Naive thymus-derived CD4-positive, alpha-beta T cell (primary cell): Measurements from ENCODE around the gene DEPDC7. TPM values are rescaled to one million over a fixed set of nuclear protein-coding genes. Genes with fewer than 3 reads are reported as not detected.

Source experiments
- ATAC-seq: fragments of 150-1000 bp; cut with Tn5 transposase; 2 replicates; pipeline ENCODE4 v1.10.0; 2021; ENCODE audit warnings: mild to moderate bottlenecking, moderate library complexity
- CTCF ChIA-PET: fragments of 350-600 bp; sonication (Branson Sonifier 250); formaldehyde crosslinking; loops from one replicate; lab custom pipeline; 2021; ENCODE audit warnings: antibody characterized with exemption; lab: Charles Lee
- POLR2A ChIA-PET: fragments of 350-600 bp; sonication (Branson Sonifier 250); formaldehyde crosslinking; loops from one replicate; lab custom pipeline; 2021; ENCODE audit warnings: antibody characterized with exemption, inconsistent platforms; lab: Charles Lee
- DNase-seq, 9 donors: peaks; one replicate each; pipeline versions ENCODE4 v3.0.0 to v3.0.0-alpha.2; 2020 to 2022; ENCODE audit warnings: mixed read lengths in 1 of 9
- H3K27ac ChIP-seq: one replicate; pipeline ENCODE4 v1.7.0; 2013; ENCODE audit warnings: mild to moderate bottlenecking, low read depth, low read length, moderate library complexity
- H3K27me3 ChIP-seq, 2 donors: one replicate each; pipeline ENCODE4 v1.7.0; 2013; ENCODE audit warnings: low read length in 2 of 2, mild to moderate bottlenecking in 2 of 2, moderate library complexity in 2 of 2; ENCODE audit not compliant: control insufficient read depth in 2 of 2, insufficient read depth in 2 of 2
- H3K36me3 ChIP-seq, 3 experiments: 1 replicate in 2 of 3; 2 replicates in 1 of 3; pipeline ENCODE4 v1.7.0; 2013; ENCODE audit warnings: low read length in 3 of 3, mild to moderate bottlenecking in 3 of 3, moderate library complexity in 1 of 3; ENCODE audit not compliant: insufficient read depth in 3 of 3, control insufficient read depth in 2 of 3
- H3K4me1 ChIP-seq, 2 donors: one replicate each; pipeline ENCODE4 v1.7.0; 2013; ENCODE audit warnings: low read length in 2 of 2, mild to moderate bottlenecking in 2 of 2, moderate library complexity in 1 of 2; ENCODE audit not compliant: control insufficient read depth in 2 of 2, insufficient read depth in 2 of 2
- H3K4me3 ChIP-seq: 2 replicates; pipeline ENCODE4 v1.7.0; 2013; ENCODE audit warnings: mild to moderate bottlenecking, low read length
- H3K9me3 ChIP-seq, 3 experiments: 1 replicate in 2 of 3; 2 replicates in 1 of 3; pipeline ENCODE4 v1.7.0; 2013; ENCODE audit warnings: low read length in 3 of 3; ENCODE audit not compliant: control insufficient read depth in 2 of 3
- H3K27ac Mint-ChIP-seq, 9 donors: one replicate each; pipeline ENCODE4 v1.8.0; 2020 to 2022; ENCODE audit warnings: mixed read lengths in 9 of 9, mild to moderate bottlenecking in 8 of 9, moderate library complexity in 5 of 9, inconsistent platforms in 2 of 9
- H3K27me3 Mint-ChIP-seq, 5 donors: one replicate each; pipeline ENCODE4 v1.8.0; 2021 to 2022; ENCODE audit warnings: mixed read lengths in 5 of 5, mild to moderate bottlenecking in 1 of 5
- H3K36me3 Mint-ChIP-seq, 5 donors: one replicate each; pipeline ENCODE4 v1.8.0; 2020 to 2022; ENCODE audit warnings: mixed read lengths in 5 of 5, mild to moderate bottlenecking in 3 of 5, inconsistent platforms in 1 of 5
- H3K4me1 Mint-ChIP-seq, 7 donors: one replicate each; pipeline ENCODE4 v1.8.0; 2020 to 2022; ENCODE audit warnings: mixed read lengths in 7 of 7, mild to moderate bottlenecking in 3 of 7, inconsistent platforms in 1 of 7
- H3K4me3 Mint-ChIP-seq, 10 donors: one replicate each; pipeline ENCODE4 v1.8.0; 2020 to 2022; ENCODE audit warnings: mild to moderate bottlenecking in 10 of 10, mixed read lengths in 10 of 10, moderate library complexity in 6 of 10, inconsistent platforms in 2 of 10
- H3K9me3 Mint-ChIP-seq, 11 donors: one replicate each; pipeline ENCODE4 v1.8.0; 2020 to 2022; ENCODE audit warnings: mixed read lengths in 11 of 11, mild to moderate bottlenecking in 4 of 11, inconsistent platforms in 1 of 11, moderate library complexity in 1 of 11
- intact Hi-C, 2 donors: fragments of 100-400 bp; cut with micrococcal nuclease; formaldehyde crosslinking; loops; one replicate each; pipeline ENCODE4 v1.15.1; 2023
- polyA plus RNA-seq, 2 donors: library from polyadenylated mRNA; unstranded; fragments of 300-500 nt; fragmentation: Illumina TruSeq; gene quantifications; one replicate each; pipeline ENCODE4 v1.2.3, GENCODE V29; 2021
- total RNA-seq, 6 experiments: library from RNA in 5 of 6; stranded (reverse) in 5 of 6; gene quantifications; 1 replicate in 5 of 6; 2 replicates in 1 of 6; pipeline ENCODE4 v1.2.3 and lab custom pipeline; 2021 to 2026

The DEPDC7 gene
- total and polyA plus RNA-seq, 7 experiments from 2014 or later: 0.65 to 9.6 (median 3.2) TPM

- H3K27ac ChIP-seq: no peak overlapping the region
- no peaks in the 10 kb centered on the region for H3K9me3 ChIP-seq
- intact Hi-C loops: loop anchor here (5.0 to 10.0 kb wide), 3 partner anchors 35 to 1037 kb away; partner anchors contain the start of genes CAPRIN1 (in 1 of the 2) and EIF3M (in 1 of the 2)
- no peaks in the 10 kb centered on the region for H3K36me3 ChIP-seq
- peaks cover 0 to 7% of the 10 kb centered on the region in 2 donors for H3K27me3 ChIP-seq
- DNase-seq (no peak), ATAC-seq (no peak)
- Mint-ChIP-seq H3K9me3 (no peaks in the 10 kb centered on the region), H3K27me3 (peaks cover 0 to 76% (median 5%) of the 10 kb centered on the region in 5 donors), H3K36me3 (peaks cover 0 to 3% (median 0%) of the 10 kb centered on the region in 5 donors), H3K4me1 (peaks cover 7 to 73% (median 60%) of the 10 kb centered on the region in 7 donors), H3K4me3 (peak overlapping the region in 7 of 10 donors; percentile 0 to 91 (median 83)), H3K27ac (peak overlapping the region in 2 of 9 donors; percentile 12 to 62)
- ChIA-PET POLR2A (interaction anchor here (0.9 kb wide), 1 partner anchor 21 kb away, joined by 3 read pairs; no protein-coding TSS in a partner anchor), CTCF (no interaction called here)
- no peak overlapping the region for H3K4me3 ChIP-seq
- H3K4me1 ChIP-seq: peaks cover 1 to 17% of the 10 kb centered on the region in 2 donors
Measured at GRCh38 chr11:33017478-33017877, 1.8 kb downstream of the DEPDC7 start.

DNA sequence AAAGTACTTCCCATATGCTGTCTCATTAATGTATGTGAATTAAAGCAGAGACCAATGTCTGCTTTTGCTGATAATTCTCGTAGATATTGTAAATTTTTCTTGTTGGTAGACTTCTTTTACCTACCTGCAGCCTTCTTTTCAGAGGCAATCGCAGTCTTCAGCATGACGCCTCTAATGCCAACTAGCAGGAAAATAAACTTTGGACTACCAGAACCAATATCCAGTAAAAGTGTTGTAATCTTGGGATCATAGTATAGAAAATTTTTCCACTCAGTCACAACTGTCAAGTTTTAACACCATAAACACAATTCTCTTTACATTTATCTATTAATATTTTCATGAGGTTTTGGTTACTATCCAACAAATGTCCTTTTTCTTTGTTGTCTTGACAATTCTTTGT, 2.3 kb downstream of the DEPDC7 start:
- Histone ChIP-seq H3K27me3 (peaks cover 0 to 7% of the 10 kb centered on the region in 2 donors), H3K36me3 (no peaks in the 10 kb centered on the region), H3K4me3 (no peak overlapping the region), H3K27ac (no peak overlapping the region), H3K9me3 (no peaks in the 10 kb centered on the region), H3K4me1 (peaks cover 0 to 13% of the 10 kb centered on the region in 2 donors)
- peaks cover 4 to 68% (median 57%) of the 10 kb centered on the region in 7 donors for H3K4me1 Mint-ChIP-seq
- ChIA-PET CTCF (no interaction called here), POLR2A (interaction anchor here (0.9 kb wide), 1 partner anchor 21 kb away, joined by 3 read pairs; no protein-coding TSS in a partner anchor)
- H3K27me3 Mint-ChIP-seq: peaks cover 0 to 74% (median 5%) of the 10 kb centered on the region in 5 donors
- H3K36me3 Mint-ChIP-seq: peaks cover 0 to 3% (median 0%) of the 10 kb centered on the region in 5 donors
- DNase-seq: no peak
- H3K4me3 Mint-ChIP-seq: peak overlapping the region in 5 of 10 donors; percentile 25 to 91 (median 83)
- H3K27ac Mint-ChIP-seq: peak overlapping the region in 1 of 9 donors; percentile 12
- no peaks in the 10 kb centered on the region for H3K9me3 Mint-ChIP-seq
- no peak for ATAC-seq
- intact Hi-C loops: loop anchor here (5.0 to 10.0 kb wide), 3 partner anchors 34 to 1037 kb away; partner anchors contain the start of genes CAPRIN1 (in 1 of the 2) and EIF3M (in 1 of the 2)

DNA sequence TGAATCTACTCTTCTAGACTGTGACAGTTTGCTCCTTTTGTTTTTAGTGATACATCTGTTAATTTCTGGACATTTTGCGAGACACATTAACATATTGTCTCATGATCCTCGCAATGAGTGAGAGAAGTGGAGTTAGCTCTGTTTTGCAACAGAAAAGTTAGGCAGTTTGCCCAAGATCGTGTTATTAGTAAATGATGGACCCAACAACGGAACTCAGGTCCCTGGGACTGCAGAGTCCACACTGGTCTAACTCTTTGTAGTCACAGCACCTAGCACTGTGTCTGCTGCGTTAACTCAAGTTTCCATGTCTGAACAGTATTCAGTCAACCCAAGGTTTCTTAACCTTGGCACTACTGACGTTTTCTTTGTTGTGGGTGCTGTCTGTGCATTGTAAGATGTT, 3.2 kb downstream of the DEPDC7 start:
- ATAC-seq (no peak), DNase-seq (no peak)
- peaks cover 0 to 65% (median 5%) of the 10 kb centered on the region in 5 donors for H3K27me3 Mint-ChIP-seq
- no peak overlapping the region for H3K4me3 ChIP-seq
- intact Hi-C loops: loop anchor here (5.0 to 10.0 kb wide), 3 partner anchors 33 to 1036 kb away; partner anchors contain the start of genes CAPRIN1 (in 1 of the 2) and EIF3M (in 1 of the 2)
- H3K9me3 ChIP-seq: no peaks in the 10 kb centered on the region
- H3K36me3 ChIP-seq: no peaks in the 10 kb centered on the region
- peaks cover 4 to 60% (median 50%) of the 10 kb centered on the region in 7 donors for H3K4me1 Mint-ChIP-seq
- CTCF ChIA-PET: no interaction called here
- peak overlapping the region in 2 of 9 donors; percentile 16 to 52 for H3K27ac Mint-ChIP-seq
- peaks cover 0 to 7% of the 10 kb centered on the region in 2 donors for H3K27me3 ChIP-seq
- H3K4me1 ChIP-seq: peaks cover 0 to 13% of the 10 kb centered on the region in 2 donors
- H3K4me3 Mint-ChIP-seq: no peak overlapping the region
- no peaks in the 10 kb centered on the region for H3K9me3 Mint-ChIP-seq
- H3K36me3 Mint-ChIP-seq: peaks cover 0 to 3% (median 0%) of the 10 kb centered on the region in 5 donors
- H3K27ac ChIP-seq: no peak overlapping the region
- POLR2A ChIA-PET: no interaction called here

DNA sequence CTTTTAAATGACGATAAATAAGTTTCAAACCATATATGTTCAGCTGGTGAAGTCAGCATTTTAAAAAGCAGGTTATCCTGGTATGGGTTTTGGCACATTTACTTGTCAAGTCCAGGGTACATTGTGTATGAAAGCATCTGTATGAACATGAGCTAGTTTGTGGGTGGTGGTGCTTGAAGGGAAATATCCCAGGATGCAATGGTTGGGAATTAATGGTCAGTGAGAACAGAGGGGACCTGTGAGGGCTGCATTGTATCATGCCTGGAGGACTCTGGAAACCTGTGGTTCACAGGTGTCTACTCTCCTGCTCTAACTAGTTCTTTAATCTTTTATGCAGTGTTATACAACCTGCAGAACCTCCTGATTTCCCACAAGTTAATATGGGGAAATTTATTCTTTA, 5.8 kb downstream of the DEPDC7 start:
- POLR2A ChIA-PET: interaction anchor here (1.7 to 2.7 kb wide), 3 partner anchors 9 to 17 kb away, joined by 10 to 19 read pairs (median 16); partner anchors contain the start of gene TCP11L1
- peak overlapping the region in 6 of 9 donors; percentile 1 to 37 (median 8) for H3K27ac Mint-ChIP-seq

DNA sequence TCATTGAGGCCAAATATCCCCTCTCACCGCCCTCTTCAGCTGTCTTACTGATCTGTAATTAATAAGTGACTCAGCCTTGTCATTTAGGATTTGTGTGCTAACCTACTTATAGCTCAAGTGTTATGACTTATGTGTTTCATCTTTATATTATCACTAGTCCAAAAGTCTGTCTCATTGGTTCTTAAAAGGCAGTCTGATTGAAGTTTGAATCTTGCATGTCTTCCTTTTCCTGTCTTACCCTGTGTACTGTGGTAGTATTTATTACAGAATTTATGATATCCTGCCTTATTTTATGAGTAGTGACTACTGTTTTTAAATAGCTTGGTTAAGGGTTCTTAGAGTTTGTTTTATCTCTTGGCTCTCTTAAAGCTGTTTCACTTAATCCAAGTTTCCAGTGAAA, 6.3 kb downstream of the DEPDC7 start:
- peaks cover 0 to 3% (median 0%) of the 10 kb centered on the region in 5 donors for H3K36me3 Mint-ChIP-seq
- intact Hi-C loops: loop anchor here in 1 of 2 donors (1.0 kb wide), 1 partner anchor 11 kb away; no protein-coding TSS in a partner anchor
- H3K4me3 Mint-ChIP-seq: peak overlapping the region in 5 of 10 donors; percentile 13 to 64 (median 32)
- Histone ChIP-seq H3K9me3 (no peaks in the 10 kb centered on the region), H3K27ac (no peak overlapping the region), H3K4me3 (no peak overlapping the region), H3K27me3 (peaks cover 0 to 5% of the 10 kb centered on the region in 2 donors), H3K36me3 (no peaks in the 10 kb centered on the region), H3K4me1 (peaks cover 0 to 8% of the 10 kb centered on the region in 2 donors)
- H3K4me1 Mint-ChIP-seq: peaks cover 0 to 43% (median 36%) of the 10 kb centered on the region in 7 donors
- ChIA-PET POLR2A (interaction anchor here (0.9 to 2.7 kb wide), 4 partner anchors 10 to 17 kb away, joined by 3 to 19 read pairs (median 13); partner anchors contain the start of gene TCP11L1), CTCF (interaction anchor here (0.7 to 1.2 kb wide), 4 partner anchors 43 to 138 kb away, joined by 3 to 4 read pairs (median 4); no protein-coding TSS in a partner anchor)
- peak in 4 of 9 donors; percentile 20 to 26 (median 22) for DNase-seq
- ATAC-seq: peak; percentile 34
- peak overlapping the region in 5 of 9 donors; percentile 1 to 37 (median 13) for H3K27ac Mint-ChIP-seq
- H3K27me3 Mint-ChIP-seq: peaks cover 0 to 49% (median 1%) of the 10 kb centered on the region in 5 donors
- H3K9me3 Mint-ChIP-seq: no peaks in the 10 kb centered on the region

More for the DNA sequence above, 5.8 kb downstream of the DEPDC7 start:
- H3K4me3 ChIP-seq: no peak overlapping the region
- Mint-ChIP-seq H3K4me3 (peak overlapping the region in 5 of 10 donors; percentile 5 to 64 (median 13)), H3K9me3 (no peaks in the 10 kb centered on the region), H3K36me3 (peaks cover 0 to 3% (median 0%) of the 10 kb centered on the region in 5 donors), H3K27me3 (peaks cover 0 to 50% (median 3%) of the 10 kb centered on the region in 5 donors), H3K4me1 (peaks cover under 1 to 47% (median 40%) of the 10 kb centered on the region in 7 donors)
- H3K27ac ChIP-seq: no peak overlapping the region
- intact Hi-C loops: no loop called here
- peaks cover 0 to 7% of the 10 kb centered on the region in 2 donors for H3K27me3 ChIP-seq
- H3K9me3 ChIP-seq: no peaks in the 10 kb centered on the region
- CTCF ChIA-PET: interaction anchor here (0.7 to 1.2 kb wide), 3 partner anchors 43 to 139 kb away, joined by 3 to 4 read pairs (median 4); no protein-coding TSS in a partner anchor
- H3K4me1 ChIP-seq: peaks cover 0 to 9% of the 10 kb centered on the region in 2 donors
- DNase-seq (no peak), ATAC-seq (no peak)
- no peaks in the 10 kb centered on the region for H3K36me3 ChIP-seq

DNA sequence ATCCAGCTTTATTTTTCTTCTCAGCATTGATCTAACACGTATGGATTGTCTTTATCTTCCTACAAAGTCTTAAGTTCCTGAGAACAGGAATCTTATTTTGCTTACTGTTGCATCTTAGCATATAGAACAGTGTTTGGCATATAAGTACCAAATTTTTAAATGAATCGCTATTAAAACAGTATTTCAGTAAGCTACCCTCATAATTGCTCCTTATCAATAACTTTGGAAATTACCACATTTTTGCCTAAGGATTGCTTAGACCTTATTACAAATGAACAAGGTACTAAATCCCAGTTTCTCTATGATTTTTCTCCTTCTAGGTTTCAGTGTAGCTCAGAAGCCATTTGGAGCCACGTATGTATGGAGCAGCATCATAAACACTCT, 9.7 kb downstream of the DEPDC7 start:
- no peaks in the 10 kb centered on the region for H3K9me3 Mint-ChIP-seq
- no peak for ATAC-seq
- POLR2A ChIA-PET: interaction anchor here (0.6 to 3.0 kb wide), 4 partner anchors 9 to 47 kb away, joined by 3 to 6 read pairs (median 4); partner anchors contain the start of genes DEPDC7 and TCP11L1
- Histone ChIP-seq H3K4me1 (peaks cover 0 to 8% of the 10 kb centered on the region in 2 donors), H3K27me3 (no peaks in the 10 kb centered on the region), H3K27ac (no peak overlapping the region), H3K9me3 (no peaks in the 10 kb centered on the region), H3K36me3 (no peaks in the 10 kb centered on the region), H3K4me3 (no peak overlapping the region)
- no peak overlapping the region for H3K4me3 Mint-ChIP-seq
- no peak for DNase-seq
- peaks cover 0 to 32% (median 0%) of the 10 kb centered on the region in 5 donors for H3K27me3 Mint-ChIP-seq
- CTCF ChIA-PET: interaction anchor here (0.7 to 1.0 kb wide), 3 partner anchors 11 to 40 kb away, joined by 3 to 4 read pairs (median 3); no protein-coding TSS in a partner anchor
- intact Hi-C loops: no loop called here
- H3K27ac Mint-ChIP-seq: no peak overlapping the region
- H3K36me3 Mint-ChIP-seq: peaks cover 0 to 9% (median 0%) of the 10 kb centered on the region in 5 donors
- peaks cover 0 to 20% (median 16%) of the 10 kb centered on the region in 7 donors for H3K4me1 Mint-ChIP-seq
